ENCODE measurements around the gene LYPD6.

DNA sequence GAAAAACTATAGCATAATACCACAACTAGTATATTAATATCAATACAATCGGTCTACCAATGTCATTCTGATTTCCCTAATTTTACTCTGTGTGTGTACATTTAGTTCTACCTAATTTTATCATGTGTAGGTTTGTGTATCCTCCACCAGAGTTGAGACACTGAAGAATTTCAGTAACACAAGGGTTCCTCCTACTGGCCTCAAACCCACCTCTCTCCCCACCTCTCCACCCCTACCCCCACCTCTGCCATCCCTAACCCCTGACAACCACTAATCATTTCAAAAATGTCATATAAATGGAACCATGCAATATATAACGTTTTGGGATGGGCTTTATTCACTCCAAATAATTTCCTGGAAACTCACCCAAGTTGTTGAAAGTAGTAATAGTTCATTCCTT, 117.9 kb downstream of the LYPD6 start:
- no peak for TF ChIP-seq MXI1 (IDR thresholded peaks at IDR 0.05; ENCODE audit: low read depth, low read length)
- no peak for TF ChIP-seq EP300 (IDR thresholded peaks at IDR 0.05; ENCODE audit: borderline replicate concordance in 1 of 2, low read depth in 1 of 2, low read length in 1 of 2)
- TF ChIP-seq JUND (IDR thresholded peaks at IDR 0.05) = no peak
- peak; percentile 8; the same call in 1 of the 2 replicates for TF ChIP-seq RAD21 (IDR thresholded peaks at IDR 0.05; ENCODE audit: low read length)
